H9 (cell line): Measurements from ENCODE around the gene IGFL1. TPM values are rescaled to one million over a fixed set of nuclear protein-coding genes. Genes with fewer than 3 reads are reported as not detected.

Experiments
- DNase-seq: peaks from one replicate; pipeline ENCODE4 v3.0.0-alpha.2; 2017
- H2AFZ ChIP-seq: one replicate; pipeline ENCODE4 v1.6.1; 2013; ENCODE audit warnings: mild to moderate bottlenecking, low read length, control low read depth, moderate library complexity
- H2AK5ac ChIP-seq: 2 replicates; pipeline ENCODE4 v1.6.1; 2013; ENCODE audit warnings: low read length, control low read depth, mixed read lengths; ENCODE audit not compliant: insufficient read length
- H2BK120ac ChIP-seq: one replicate; pipeline ENCODE4 v1.6.1; 2013; ENCODE audit warnings: low read depth, mild to moderate bottlenecking, low read length, control low read depth, inconsistent platforms; ENCODE audit not compliant: poor library complexity, severe bottlenecking
- H2BK12ac ChIP-seq: 2 replicates; pipeline ENCODE4 v1.6.1; 2013; ENCODE audit warnings: low read length, control low read depth, mixed read lengths, low read depth; ENCODE audit not compliant: insufficient read length
- H2BK15ac ChIP-seq: 2 replicates; pipeline ENCODE4 v1.6.1; 2013; ENCODE audit warnings: low read depth, low read length, control low read depth
- H2BK20ac ChIP-seq: one replicate; pipeline ENCODE4 v1.6.1; 2013; ENCODE audit warnings: low read depth, mild to moderate bottlenecking, low read length, control low read depth, inconsistent platforms; ENCODE audit not compliant: poor library complexity, severe bottlenecking
- H2BK5ac ChIP-seq: 2 replicates; pipeline ENCODE4 v1.6.1; 2013; ENCODE audit warnings: low read length, control low read depth, mixed read lengths; ENCODE audit not compliant: insufficient read length
- H3K14ac ChIP-seq: 2 replicates; pipeline ENCODE4 v1.6.1; 2013; ENCODE audit warnings: low read length, control low read depth; ENCODE audit not compliant: insufficient read depth
- H3K18ac ChIP-seq: 2 replicates; pipeline ENCODE4 v1.6.1; 2013; ENCODE audit warnings: low read depth, mild to moderate bottlenecking, mixed read lengths, low read length, control low read depth; ENCODE audit not compliant: insufficient read length
- H3K23ac ChIP-seq: 2 replicates; pipeline ENCODE4 v1.6.1; 2013; ENCODE audit warnings: low read length, control low read depth, mixed read lengths, low read depth; ENCODE audit not compliant: insufficient read length
- H3K23me2 ChIP-seq: 2 replicates; pipeline ENCODE4 v1.6.1; 2013; ENCODE audit warnings: low read depth, mild to moderate bottlenecking, mixed read lengths, low read length, control low read depth; ENCODE audit not compliant: insufficient read length, poor library complexity, severe bottlenecking
- H3K27ac ChIP-seq: 2 replicates; pipeline ENCODE4 v1.5.1; 2013; ENCODE audit warnings: low read length, control low read depth, mixed read lengths, low read depth; ENCODE audit not compliant: insufficient read length
- H3K27me3 ChIP-seq: 2 replicates; pipeline ENCODE4 v1.6.1; 2013; ENCODE audit warnings: low read length, control low read depth, inconsistent platforms; ENCODE audit not compliant: insufficient read depth
- H3K4ac ChIP-seq: 2 replicates; pipeline ENCODE4 v1.6.1; 2013; ENCODE audit warnings: low read depth, mild to moderate bottlenecking, control low read depth, inconsistent platforms, low read length, moderate library complexity
- H3K4me1 ChIP-seq: 2 replicates; pipeline ENCODE4 v1.6.1; 2013; ENCODE audit warnings: low read length, control low read depth, inconsistent platforms; ENCODE audit not compliant: insufficient read depth
- H3K4me2 ChIP-seq: 2 replicates; pipeline ENCODE4 v1.6.1; 2013; ENCODE audit warnings: low read length, control low read depth, mixed read lengths; ENCODE audit not compliant: insufficient read length, insufficient read depth
- H3K56ac ChIP-seq: 2 replicates; pipeline ENCODE4 v1.6.1; 2013; ENCODE audit warnings: low read depth, mild to moderate bottlenecking, mixed read lengths, low read length, control low read depth; ENCODE audit not compliant: insufficient read length
- H3K79me1 ChIP-seq: 2 replicates; pipeline ENCODE4 v1.6.1; 2013; ENCODE audit warnings: low read depth, mild to moderate bottlenecking, moderate library complexity, low read length, control low read depth, inconsistent platforms; ENCODE audit not compliant: insufficient read depth, poor library complexity, severe bottlenecking
- H3K79me2 ChIP-seq: 2 replicates; pipeline ENCODE4 v1.6.1; 2013; ENCODE audit warnings: low read length, control low read depth, inconsistent platforms; ENCODE audit not compliant: insufficient read depth
- H3K9ac ChIP-seq: 2 replicates; pipeline ENCODE4 v1.6.1; 2013; ENCODE audit warnings: low read length, control low read depth, mixed read lengths; ENCODE audit not compliant: insufficient read length; ENCODE audit errors: extremely low read depth
- H3K9me3 ChIP-seq: one replicate; pipeline ENCODE4 v1.6.1; 2013; ENCODE audit warnings: low read depth, low read length, inconsistent platforms; ENCODE audit not compliant: control insufficient read depth
- H3T11ph ChIP-seq: one replicate; pipeline ENCODE4 v1.6.1; 2013; ENCODE audit warnings: mild to moderate bottlenecking, low read length, control low read depth, inconsistent platforms
- H4K20me1 ChIP-seq: one replicate; pipeline ENCODE4 v1.6.1; 2013; ENCODE audit not compliant: control insufficient read depth, insufficient read length, insufficient read depth
- H4K5ac ChIP-seq: 2 replicates; pipeline ENCODE4 v1.6.1; 2013; ENCODE audit warnings: low read depth, mild to moderate bottlenecking, mixed read lengths, low read length, control low read depth; ENCODE audit not compliant: insufficient read length
- H4K8ac ChIP-seq: replicated peaks from 2 replicates; pipeline ENCODE4 v1.6.1; 2013; ENCODE audit warnings: low read length, control low read depth, mixed read lengths, low read depth; ENCODE audit not compliant: insufficient read length
- H4K91ac ChIP-seq: 2 replicates; pipeline ENCODE4 v1.6.1; 2013; ENCODE audit warnings: low read depth, mild to moderate bottlenecking, moderate library complexity, mixed read lengths, low read length, control low read depth; ENCODE audit not compliant: insufficient read length
- H3K27ac Mint-ChIP-seq, 3 experiments: 2 replicates in 2 of 3; 3 replicates in 1 of 3; pipeline ENCODE4 v1.8.0; 2020 to 2021; ENCODE audit warnings: mixed read lengths in 3 of 3, mild to moderate bottlenecking in 1 of 3, moderate library complexity in 1 of 3
- H3K27me3 Mint-ChIP-seq: 2 replicates; pipeline ENCODE4 v1.8.0; 2021; ENCODE audit warnings: low read depth, mild to moderate bottlenecking, moderate library complexity, mixed read lengths
- H3K36me3 Mint-ChIP-seq, 3 experiments: 2 replicates in 2 of 3; 3 replicates in 1 of 3; pipeline ENCODE4 v1.8.0; 2020 to 2021; ENCODE audit warnings: low read depth in 3 of 3, mixed read lengths in 3 of 3; ENCODE audit not compliant: insufficient read depth in 1 of 3
- H3K4me1 Mint-ChIP-seq, 2 experiments: 2 replicates each; pipeline ENCODE4 v1.8.0; 2020; ENCODE audit warnings: mixed read lengths in 2 of 2
- H3K4me3 Mint-ChIP-seq, 2 experiments: 2 replicates in 1 of 2; 3 replicates in 1 of 2; pipeline ENCODE4 v1.8.0; 2020 to 2021; ENCODE audit warnings: mild to moderate bottlenecking in 2 of 2, mixed read lengths in 2 of 2, moderate library complexity in 1 of 2
- H3K9me3 Mint-ChIP-seq, 2 experiments: 2 replicates in 1 of 2; 3 replicates in 1 of 2; pipeline ENCODE4 v1.8.0; 2020; ENCODE audit warnings: mild to moderate bottlenecking in 2 of 2, mixed read lengths in 2 of 2, moderate library complexity in 1 of 2
- WGBS: extraction: QIAGEN DNeasy Blood & Tissue Kit; methylation state at CpG from one replicate; pipeline ENCODE4 v1.1.7; 2013; ENCODE audit warnings: missing lambda C conversion rate, low lambda C conversion rate, mixed read lengths; ENCODE audit not compliant: insufficient read length; ENCODE audit errors: extremely low coverage; 5-methylcytosine and 5-hydroxymethylcytosine counted together
- total RNA-seq: library from RNA; stranded (reverse); gene quantifications from 2 replicates; pipeline ENCODE4 v1.2.1, GENCODE V29; 2021
- TF ChIP-seq, protein P1 (sequence below): fragments of 200-600 bp; sonication (generic); conservative IDR thresholded peaks from 3 replicates; pipeline ENCODE4 v1.8.0; 2021; ENCODE audit warnings: antibody characterized with exemption, mild to moderate bottlenecking

Gene IGFL1
- total RNA-seq, 1 experiment from 2014 or later = not detected

DNA sequence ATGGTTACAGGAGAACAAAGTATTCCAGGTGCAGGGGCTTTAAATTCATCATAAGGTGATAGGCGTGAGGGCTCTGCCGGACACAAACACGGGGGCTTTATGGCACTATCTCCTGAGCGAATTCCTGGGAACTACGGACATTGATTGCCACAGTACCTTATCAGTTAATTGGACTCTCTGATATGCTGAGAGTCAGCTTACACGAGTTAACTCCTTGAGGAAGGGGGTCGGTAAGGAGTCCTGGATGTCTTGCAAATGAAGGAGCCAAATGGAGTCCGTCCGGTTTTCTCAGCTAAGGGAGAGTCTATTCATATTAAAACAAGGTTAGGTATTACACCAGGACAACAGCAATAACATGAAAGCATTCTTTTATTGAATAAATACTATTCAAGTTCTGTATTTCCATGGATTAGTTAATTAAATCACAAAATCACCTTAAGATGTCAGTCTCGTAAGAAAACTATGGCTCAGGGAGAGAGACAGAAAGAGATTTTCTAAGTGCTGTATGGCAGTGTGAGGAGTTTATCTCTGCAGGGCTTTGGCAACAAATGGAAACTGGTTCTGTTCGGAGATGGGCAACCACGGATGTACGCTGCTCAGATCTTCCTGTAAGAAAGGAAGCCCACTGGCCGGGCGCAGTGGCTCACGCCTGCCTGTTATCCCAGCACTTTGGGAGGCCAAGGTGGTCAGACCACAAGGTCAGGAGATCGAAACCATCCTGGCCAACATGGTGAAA is 41.1 kb downstream of the IGFL1 start:
- H3K56ac ChIP-seq = no peak overlapping the region
- no peak overlapping the region for H3K23ac ChIP-seq
- no peaks in the 10 kb centered on the region for H3K27me3 ChIP-seq
- no peak overlapping the region for H3T11ph ChIP-seq
- no peak overlapping the region for H2BK12ac ChIP-seq
- H4K5ac ChIP-seq = no peak overlapping the region
- no peaks in the 10 kb centered on the region for H3K79me1 ChIP-seq
- no peak overlapping the region for H4K91ac ChIP-seq
- peak overlapping the region; percentile 35 for H3K4me2 ChIP-seq
- peak overlapping the region; percentile 35 to 61 for H3K4me3 Mint-ChIP-seq
- no peak overlapping the region for H3K18ac ChIP-seq
- no peaks in the 10 kb centered on the region for H4K20me1 ChIP-seq
- no peaks in the 10 kb centered on the region for H3K79me2 ChIP-seq
- H3K4ac ChIP-seq = no peak overlapping the region
- no peak overlapping the region for H2BK20ac ChIP-seq
- peaks cover 5% of the 10 kb centered on the region; the same call in 1 of the 2 replicates for H3K4me1 ChIP-seq
- no peaks in the 10 kb centered on the region for H3K36me3 Mint-ChIP-seq
- no peak overlapping the region for H2AFZ ChIP-seq
- no peak overlapping the region for H2BK15ac ChIP-seq
- H3K9me3 Mint-ChIP-seq = no peaks in the 10 kb centered on the region
- WGBS = no CpG with 5 or more reads among the region's 17 CpGs
- no peak overlapping the region for H3K27ac ChIP-seq
- H4K8ac ChIP-seq = no peak overlapping the region
- peak overlapping the region; percentile 60 to 96 (median 73); a peak in 6 of 7 replicates for H3K27ac Mint-ChIP-seq
- H2BK120ac ChIP-seq = no peak overlapping the region
- no peak overlapping the region for H2BK5ac ChIP-seq
- DNase-seq = no peak
- TF ChIP-seq, protein P1, sequence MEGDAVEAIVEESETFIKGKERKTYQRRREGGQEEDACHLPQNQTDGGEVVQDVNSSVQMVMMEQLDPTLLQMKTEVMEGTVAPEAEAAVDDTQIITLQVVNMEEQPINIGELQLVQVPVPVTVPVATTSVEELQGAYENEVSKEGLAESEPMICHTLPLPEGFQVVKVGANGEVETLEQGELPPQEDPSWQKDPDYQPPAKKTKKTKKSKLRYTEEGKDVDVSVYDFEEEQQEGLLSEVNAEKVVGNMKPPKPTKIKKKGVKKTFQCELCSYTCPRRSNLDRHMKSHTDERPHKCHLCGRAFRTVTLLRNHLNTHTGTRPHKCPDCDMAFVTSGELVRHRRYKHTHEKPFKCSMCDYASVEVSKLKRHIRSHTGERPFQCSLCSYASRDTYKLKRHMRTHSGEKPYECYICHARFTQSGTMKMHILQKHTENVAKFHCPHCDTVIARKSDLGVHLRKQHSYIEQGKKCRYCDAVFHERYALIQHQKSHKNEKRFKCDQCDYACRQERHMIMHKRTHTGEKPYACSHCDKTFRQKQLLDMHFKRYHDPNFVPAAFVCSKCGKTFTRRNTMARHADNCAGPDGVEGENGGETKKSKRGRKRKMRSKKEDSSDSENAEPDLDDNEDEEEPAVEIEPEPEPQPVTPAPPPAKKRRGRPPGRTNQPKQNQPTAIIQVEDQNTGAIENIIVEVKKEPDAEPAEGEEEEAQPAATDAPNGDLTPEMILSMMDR = no peak
- H3K27me3 Mint-ChIP-seq = no peaks in the 10 kb centered on the region; the same call in none of the 2 replicates
- H3K9me3 ChIP-seq = no peaks in the 10 kb centered on the region
- no peak overlapping the region for H3K9ac ChIP-seq
- peaks cover 31 to 40% of the 10 kb centered on the region in 2 experiments for H3K4me1 Mint-ChIP-seq
- H3K14ac ChIP-seq = no peak overlapping the region
- no peaks in the 10 kb centered on the region for H3K23me2 ChIP-seq
- H2AK5ac ChIP-seq = no peak overlapping the region
